Measurements from ENCODE around the gene MKLN1.

GRCh38 chr7:131327626-131328376 is at the start of gene MKLN1:
- TF ChIP-seq POLR2A (IDR thresholded peaks at IDR 0.05) (peak; percentile 63), CTCF (IDR thresholded peaks at IDR 0.05) (peak in 1 of 3 experiments; percentile 17)
